Measurements from ENCODE around the gene PLEKHJ1.
"Not testable (repeated sequence)": the region's sequence is repeated elsewhere in the genome, so short reads cannot be mapped to it uniquely, and the experiment has no call there.

Gene PLEKHJ1

DNA sequence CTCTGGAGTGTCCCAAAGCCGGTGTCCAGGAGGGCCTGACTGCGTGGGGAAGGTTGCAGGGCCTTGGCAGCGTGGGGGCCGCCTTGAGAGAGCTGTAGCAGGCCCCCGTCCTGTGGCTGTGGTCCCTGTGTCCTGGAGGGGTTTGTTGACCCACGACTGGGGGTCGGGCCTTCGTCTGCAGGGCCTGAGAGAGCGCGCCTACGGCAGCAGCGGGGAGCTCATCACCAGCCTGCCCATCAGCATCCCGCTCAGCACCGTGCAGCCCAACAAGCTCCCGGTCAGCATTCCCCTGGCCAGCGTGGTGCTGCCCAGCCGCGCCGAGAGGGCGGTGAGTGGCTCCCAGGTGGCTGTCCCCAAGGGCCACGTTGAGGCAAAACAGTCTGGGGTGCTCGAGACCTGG is 18.5 kb downstream of the PLEKHJ1 start:
- DNase-seq: no peak

DNA sequence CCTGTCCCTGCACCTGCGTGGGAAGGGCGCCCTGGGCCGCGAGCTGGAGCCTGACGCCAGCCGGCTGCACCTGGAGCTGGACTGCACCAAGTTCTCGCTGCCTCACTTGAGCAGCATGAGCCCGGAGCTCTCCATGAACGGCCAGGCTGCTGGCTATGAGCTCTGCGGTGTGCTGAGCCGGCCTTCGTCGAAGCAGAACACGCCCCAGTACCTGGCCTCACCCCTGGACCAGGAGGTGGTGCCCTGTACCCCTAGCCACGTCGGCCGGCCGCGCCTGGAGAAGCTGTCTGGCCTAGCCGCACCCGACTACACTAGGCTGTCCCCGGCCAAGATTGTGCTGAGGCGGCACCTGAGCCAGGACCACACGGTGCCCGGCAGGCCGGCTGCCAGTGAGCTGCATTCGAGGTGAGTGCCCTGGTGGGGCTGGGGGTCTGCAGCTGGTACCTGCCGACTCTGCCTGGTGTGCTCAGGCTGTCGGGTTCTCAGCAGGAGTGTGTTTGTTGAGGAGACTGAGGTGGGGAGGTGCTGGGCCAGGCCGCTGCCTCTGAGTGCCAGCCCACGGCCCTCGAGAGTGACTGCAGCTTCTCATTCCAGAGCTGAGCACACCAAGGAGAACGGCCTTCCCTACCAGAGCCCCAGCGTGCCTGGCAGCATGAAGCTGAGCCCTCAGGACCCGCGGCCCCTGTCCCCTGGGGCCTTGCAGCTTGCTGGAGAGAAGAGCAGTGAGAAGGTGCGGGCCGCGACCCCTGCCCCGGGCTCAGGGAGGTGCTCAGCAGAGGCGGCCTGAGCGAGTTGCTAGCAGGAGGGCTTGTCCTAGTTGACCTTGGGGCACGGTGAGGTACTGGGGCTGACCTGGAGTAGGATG is 19.5 kb downstream of the PLEKHJ1 start:
- no peak for DNase-seq

DNA sequence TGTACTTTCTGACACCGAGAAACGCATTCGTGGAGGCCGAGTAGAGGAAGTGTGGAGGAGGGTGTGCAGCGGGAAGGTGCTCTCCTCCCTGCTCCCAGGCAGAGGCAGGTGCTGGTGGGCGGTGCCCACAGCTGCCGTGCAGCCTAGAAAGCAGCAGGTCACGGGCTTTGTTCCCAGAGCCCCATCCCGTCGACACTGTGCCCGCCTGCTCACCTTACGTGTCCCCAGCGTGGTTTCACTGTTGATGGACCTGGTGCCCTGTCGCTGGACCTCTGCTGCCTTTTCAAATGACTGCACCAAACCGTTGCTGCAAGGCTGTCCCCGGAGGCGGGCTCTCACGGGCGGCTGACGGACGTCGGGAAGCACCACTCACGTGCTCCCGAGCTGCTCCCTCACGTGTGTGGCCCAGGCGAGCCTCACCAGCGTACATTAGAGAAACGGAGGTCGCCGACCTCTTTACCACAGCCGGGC is 20.8 kb downstream of the PLEKHJ1 start:
- DNase-seq: no peak

DNA sequence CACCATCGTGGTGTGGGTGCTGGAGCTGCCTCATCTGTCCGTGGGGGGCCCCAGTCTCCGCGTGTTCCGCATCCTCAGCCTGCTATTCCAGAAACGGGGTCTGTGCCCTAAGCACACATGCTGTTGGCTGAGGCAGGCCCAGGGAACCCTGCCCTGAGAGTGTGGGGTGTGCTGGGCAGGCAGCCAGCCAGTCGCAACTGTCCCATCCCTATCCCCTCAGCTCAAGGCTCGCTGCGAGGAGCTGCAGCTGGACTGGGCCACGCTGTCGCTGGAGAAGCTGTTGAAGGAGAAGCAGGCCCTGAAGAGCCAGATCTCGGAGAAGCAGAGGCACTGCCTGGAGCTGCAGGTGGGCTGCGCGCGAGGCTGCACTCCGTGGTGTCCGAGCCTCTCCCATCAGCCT is 21.9 kb downstream of the PLEKHJ1 start:
- no peak for DNase-seq

DNA sequence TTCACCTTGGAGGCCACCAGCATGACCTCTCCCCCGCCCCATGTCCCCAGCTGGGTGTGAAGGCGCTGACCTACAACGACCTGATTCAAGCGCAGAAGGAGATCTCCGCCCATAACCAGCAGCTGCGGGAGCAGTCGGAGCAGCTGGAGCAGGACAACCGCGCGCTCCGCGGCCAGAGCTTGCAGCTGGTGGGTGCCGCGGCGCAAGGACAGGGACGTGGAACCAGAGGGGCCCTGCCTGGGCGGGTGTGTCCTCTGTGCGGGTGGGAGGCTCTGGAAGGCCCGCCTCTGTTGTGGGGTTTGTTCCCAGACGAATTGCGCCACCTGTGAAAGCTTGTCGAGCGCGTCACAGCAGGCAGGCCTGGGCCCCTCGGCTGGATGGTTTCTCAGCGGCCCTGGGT is 22.3 kb downstream of the PLEKHJ1 start:
- DNase-seq: no peak

DNA sequence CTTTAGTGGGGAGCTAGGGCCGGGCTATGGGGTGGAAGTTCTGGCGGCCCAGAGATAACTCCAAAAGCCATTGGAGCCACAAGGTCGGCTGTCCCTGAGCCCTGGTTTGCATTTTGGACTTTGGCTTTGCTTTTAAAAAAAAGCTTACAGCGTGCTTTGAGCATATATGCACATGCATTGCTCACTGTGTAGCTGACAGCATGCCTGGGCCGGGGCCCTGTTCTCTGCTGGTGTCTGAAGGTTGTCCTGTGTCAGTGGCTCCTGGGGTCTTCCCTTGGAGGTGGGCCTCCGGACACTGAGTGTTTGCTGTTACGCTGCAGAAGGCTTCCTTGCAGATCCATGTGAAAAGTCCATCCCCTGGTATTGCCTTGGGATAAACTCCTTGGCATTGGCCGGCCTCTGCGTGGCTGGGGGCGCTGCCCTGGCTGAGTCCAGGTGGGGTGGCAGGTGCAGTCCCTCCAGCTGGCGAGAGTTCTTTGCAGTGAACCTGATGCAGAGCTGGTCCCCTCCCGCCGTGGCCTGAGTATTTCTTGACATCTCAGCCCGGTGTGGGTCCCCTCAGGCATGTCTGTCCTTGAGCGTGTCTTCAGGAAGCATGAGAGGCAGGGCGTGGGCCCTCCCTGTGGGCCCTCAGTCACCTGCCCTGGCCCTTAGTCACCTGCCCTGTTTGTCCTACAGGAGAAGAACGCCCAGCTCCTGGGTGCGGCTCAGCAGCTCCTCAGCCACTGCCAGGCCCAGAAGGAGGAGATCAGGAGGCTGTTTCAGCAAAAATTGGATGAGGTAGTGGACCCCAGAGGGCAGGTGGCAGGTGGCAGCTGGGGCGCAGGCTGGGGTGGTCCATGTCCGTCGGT is 23.0 kb downstream of the PLEKHJ1 start:
- DNase-seq: no peak

DNA sequence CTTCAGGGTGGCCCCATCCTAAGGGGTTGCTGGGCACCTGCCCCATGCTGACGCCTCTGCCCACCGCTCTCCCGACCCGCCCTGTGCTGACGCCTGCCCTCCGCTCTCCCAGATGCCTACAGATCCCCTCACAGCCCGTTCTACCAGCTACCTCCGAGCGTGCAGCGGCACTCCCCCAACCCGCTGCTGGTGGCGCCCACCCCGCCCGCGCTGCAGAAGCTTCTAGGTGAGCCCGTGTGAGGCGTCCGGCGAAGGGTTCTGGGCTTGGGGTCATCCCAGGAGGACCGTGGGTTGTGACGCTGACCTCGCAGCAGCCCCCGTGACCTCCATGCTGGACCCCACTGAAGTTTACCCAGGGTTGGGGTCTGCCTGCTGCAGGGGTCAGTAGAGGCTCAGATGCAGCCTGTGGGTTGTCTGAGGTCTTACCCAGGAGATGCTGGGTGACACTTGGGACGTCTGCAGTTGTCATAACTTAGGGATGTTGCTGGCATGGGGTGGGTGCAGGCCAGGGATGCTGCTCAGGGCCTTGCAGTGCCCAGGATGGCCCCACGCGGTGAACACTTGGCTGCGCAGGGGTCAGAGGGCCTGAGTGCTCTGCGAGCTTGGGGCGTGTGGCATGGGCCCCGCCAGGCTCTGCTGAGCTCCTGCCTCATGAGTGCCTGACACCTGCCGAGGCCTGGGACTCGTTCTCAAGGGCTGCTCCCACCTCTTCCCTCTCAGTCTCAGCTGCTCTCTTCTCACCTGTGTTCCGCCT is 25.0 kb downstream of the PLEKHJ1 start:
- no peak for DNase-seq

DNA sequence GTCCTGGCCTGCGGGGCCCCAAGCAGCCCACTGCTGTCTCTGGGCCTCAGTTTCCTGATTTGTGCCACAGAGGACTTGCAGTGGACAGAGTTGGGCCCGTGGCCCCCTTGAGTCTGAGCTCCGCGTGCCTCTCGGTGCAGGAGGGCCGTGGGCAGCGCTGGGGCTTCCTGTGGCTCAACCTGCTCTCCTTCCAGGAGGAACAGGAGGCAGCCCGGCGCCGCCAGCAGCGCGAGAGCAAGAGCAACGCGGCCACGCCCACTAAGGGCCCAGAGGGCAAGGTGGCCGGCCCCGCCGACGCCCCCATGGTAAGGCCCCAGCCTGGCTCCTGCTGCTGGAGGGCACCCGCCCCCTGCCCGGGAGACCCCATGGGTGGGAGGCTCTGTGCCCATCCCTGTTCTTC is 25.9 kb downstream of the PLEKHJ1 start:
- DNase-seq: no peak

DNA sequence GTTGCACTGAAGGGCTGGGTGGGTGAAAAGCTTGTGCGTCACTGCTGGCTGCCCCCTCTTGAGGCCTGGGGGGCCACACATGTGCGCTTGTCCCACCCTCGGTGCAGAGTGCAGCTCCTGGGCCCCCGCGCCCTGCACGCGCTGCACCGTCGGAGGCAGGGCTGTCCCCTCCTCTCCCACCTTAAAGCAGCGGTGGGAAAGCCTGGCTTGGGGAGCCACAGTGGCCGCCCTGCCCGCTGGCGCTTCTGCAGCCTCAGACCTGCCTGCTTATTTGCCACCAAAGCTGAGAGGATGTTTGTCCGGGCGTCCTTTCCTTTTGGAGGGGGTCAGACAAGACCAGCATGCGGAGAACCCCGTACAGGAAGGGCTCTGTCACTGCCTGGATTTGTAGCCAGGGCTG is 26.7 kb downstream of the PLEKHJ1 start:
- no peak for DNase-seq

DNA sequence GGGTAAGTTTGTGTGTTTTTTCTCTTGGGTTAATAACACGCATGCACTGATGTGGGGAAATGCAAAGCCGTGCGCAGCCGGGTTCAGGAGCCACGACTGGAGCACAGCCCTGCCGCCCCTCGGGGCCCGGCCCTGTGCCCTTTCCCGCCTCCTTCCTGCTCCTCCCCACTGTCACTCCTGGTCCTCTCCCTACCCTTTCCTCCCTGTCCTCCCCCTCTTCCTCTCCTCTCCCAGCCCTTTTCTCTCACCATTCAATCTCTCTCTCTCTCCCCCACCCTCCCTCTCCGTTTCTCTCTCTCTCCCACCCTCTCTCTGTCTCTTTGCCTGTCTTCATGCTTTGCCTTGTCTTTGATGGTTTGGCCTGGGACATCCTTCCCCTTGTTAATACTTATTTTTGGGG is 27.2 kb downstream of the PLEKHJ1 start:
- DNase-seq: no peak

DNA sequence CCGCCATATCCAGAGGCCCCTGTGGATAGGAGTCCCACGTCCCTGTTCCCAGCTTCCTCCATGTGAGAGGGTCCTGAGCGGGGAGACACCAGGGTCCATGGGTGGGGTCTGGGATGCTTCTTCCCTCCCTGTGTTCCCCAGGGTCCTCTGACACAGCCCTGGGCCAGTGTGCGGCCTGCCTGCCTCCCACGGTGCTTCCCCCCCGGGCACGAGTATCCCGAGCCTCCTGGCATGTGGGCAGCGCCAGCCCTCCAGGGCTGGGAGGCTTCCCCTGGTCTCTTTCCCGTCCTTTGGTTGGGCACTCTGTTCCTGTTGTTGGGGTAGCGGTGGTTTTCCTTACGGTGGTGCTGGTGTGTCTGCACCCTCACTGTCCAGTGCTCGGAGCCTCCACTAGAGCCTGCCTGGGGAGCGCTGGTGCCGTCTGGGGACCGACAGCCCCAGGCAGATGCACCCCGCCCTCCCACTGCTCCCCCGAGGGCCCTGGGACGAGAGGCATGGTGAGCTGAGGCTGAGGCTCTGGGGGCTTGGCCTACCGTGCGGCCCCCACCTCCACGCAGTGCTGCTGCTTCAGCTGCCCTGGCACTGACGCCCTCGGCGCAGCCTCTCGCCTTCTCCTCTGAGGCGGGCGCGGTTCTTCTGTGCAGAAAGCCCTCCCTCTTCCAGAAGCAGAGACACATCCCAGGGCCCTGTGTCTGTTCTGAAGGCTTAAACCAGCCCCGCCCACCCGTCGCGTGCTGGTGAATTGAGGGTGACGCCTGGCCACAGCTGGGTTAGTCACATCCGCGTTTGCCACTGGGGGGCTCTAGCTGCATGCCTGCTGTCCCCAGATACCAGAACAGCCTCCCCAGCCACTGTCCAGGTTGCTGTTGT is 27.9 kb downstream of the PLEKHJ1 start:
- no peak for DNase-seq

DNA sequence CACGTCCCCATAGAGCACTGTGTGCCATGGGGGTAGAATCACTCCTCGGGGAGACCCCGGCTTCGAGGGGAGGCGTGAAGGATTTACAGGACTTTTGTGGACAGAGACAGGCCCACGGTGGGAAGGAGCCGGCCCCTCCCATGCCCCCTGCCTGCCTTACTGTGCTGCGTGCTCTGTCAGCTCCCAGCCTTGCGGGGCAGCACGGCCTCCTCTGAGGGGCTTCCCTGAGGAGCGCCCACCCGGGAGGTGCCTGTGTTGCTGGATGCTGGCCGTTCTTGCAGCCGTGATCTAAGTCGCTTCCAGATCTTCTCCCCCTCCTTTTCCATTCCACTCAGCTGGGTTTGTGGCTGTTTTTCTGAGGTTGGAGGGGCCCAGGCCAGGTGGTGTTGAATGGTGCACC is 29.1 kb downstream of the PLEKHJ1 start:
- no peak for DNase-seq

DNA sequence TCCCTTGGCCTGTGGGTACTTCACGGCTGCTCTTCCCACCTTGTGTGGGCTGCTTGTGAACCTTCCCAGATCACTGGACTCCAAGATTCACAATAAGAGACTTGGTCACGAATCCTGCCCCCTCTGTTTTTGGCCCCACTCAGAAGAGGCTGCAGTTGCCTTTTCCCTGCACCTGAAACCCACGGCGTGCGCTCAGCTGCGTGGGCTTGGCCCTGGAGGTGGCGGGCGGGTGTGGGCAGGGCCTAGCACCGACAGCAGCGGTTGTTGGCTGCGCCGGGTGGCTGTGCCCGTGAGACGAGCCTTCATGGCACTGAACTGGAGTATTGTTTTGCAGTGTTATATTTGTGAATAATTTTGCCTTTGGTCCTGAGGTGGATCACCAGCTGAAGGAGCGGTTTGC is 33.8 kb downstream of the PLEKHJ1 start:
- DNase-seq: no peak

DNA sequence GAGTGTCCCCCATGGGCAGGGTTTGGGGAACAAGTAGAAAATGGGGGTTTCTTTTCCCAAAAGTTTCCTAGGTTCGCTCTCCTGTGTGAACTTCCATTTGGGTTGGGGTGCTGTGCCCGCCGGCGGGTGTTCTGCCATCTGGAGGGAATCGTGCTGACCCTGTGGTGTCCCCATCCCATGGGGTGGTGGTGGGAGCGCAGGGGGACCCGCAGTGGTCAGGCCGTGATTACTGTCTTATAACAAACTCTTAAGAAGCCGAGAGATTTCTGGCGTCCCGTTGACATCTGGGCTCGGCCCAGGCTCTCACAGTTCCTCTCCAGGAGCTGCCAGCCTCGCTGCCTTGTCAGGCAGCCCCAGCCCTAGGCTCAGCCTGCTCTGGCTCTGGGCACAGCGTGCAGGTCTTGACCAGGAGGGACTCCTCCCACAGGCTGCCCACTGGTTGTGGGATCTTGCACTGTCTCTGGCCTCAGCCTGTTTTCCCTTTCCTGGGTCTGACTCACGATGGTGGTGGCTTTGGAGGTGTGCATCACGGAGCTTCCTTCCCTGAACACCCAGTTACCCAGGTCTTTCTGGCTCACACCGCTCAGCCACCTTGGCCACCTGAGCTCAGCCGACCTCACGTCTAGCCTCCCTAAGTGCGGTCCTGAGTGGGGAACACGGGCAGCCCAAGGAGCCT is 34.5 kb downstream of the PLEKHJ1 start:
- DNase-seq: no peak

DNA sequence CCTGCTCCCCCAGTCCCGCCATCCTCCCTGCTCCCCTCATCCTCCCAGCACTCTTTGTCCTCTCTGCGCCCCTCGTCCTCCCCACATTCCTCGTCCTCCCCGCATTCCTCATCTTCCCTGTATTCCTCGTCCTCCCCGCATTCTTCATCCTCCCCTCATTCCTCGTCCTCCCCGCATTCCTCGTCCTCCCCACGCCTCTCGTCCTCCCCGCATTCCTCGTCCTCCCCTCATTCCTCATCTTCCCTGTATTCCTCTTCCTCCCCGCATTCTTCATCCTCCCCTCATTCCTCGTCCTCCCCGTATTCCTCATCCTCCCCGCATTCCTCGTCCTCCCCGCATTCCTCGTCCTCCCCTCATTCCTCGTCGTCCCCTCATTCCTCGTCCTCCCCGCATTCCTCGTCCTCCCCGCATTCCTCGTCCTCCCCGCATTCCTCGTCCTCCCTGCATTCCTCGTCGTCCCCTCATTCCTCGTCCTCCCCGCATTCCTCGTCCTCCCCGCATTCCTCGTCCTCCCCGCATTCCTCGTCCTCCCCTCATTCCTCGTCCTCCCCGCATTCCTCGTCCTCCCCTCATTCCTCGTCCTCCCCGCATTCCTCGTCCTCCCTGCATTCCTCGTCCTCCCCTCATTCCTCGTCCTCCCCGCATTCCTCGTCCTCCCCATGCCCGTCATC is 35.4 kb downstream of the PLEKHJ1 start:
- not testable (repeated sequence) for DNase-seq

DNA sequence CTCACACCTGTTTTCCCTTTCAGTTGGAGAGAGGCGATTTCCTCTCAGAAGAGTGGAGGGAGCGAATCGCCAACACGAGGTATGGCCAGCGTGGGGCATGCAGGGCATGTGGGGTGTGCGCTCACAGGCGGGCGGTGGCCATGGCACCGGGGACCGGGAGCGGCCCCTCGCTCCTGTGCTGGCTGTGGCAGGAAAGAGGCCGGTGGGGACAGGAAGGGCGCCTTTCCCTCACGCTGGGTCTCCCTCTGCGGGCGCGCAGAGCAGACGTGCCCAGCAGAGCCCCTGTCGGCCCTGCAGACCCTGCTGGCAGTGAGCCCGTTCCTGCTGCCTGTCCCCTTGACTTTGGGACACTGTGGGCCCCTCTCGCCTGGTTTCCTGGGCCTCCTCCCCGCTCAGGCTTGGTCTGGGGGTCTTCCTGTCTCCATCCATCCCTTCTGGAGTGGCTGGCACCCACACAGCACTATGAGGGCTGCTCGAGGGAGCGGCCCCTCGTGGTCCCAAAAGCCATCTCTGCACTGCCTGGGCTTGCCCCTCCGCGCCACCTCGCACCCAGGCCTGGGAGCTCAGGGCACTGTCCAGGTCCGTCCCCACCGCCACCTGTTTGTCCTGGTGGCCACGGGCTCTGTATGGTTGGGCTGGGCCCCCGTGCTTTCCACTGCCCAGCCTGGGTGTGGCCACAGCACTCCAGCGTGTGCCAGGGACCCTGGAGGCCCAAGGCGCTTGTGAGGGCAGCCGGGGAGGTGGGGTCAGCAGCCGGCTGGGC is 36.1 kb downstream of the PLEKHJ1 start:
- DNase-seq: no peak

DNA sequence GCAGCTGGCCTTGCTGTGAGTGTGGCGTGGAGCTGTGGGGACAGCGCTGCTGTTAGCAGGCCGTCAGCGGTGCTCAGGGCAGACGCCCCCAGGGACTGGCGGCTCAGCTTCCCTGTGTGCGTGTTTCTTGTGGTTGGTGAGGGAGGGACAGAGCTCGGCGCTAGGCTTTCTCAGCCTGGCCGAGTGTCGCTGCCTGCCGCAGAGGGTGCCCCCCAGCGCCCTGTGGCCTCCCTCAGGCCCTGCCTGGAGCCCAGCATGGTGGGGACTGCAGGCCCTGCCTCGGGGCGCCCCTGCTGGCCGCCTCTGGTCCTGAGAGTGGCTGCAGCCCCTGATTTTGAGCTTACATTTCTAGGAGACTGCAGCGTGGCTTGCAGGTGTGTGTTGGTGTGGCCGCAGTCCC is 36.9 kb downstream of the PLEKHJ1 start:
- no peak for DNase-seq

DNA sequence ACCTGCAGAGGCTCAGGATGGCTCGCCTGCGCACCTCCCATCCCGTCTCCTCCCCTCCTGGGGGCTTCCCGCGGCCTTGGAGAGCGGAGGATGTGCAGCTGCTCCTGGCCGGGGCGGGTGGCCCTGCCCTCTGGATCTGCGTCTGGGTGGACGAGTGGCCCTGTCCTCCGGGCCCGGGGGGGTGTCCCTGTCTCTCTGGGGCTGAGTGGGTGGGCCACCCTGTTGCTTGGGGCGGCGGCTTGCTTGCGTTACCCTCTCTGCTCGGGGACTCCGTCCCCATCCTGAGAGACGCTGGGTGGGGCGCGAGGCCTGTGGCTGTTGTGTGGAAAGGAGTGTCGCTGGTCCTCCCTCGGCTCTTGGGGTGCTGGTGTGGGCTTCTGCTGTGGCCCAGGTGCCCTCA is 37.8 kb downstream of the PLEKHJ1 start:
- no peak for DNase-seq

DNA sequence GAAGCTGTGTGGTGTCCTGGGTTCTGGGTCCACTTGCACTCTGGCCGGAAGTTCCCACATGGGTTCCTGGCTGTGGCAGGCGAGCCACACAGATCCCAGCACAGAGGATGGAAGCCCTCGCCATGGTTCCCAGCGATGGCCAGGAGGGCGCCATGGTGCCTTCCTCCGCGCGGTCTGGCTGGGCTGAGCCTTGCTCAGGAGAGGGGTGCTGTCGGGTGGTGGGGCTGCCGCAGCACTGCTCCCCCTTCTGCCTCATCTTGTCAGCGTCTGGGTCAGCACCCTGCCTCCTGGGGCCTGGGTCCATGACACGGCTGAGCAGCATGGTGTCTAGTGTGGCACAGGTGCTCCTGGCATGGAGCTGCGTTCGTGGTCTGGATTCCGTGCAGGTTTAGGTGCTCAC is 38.9 kb downstream of the PLEKHJ1 start:
- DNase-seq: no peak

DNA sequence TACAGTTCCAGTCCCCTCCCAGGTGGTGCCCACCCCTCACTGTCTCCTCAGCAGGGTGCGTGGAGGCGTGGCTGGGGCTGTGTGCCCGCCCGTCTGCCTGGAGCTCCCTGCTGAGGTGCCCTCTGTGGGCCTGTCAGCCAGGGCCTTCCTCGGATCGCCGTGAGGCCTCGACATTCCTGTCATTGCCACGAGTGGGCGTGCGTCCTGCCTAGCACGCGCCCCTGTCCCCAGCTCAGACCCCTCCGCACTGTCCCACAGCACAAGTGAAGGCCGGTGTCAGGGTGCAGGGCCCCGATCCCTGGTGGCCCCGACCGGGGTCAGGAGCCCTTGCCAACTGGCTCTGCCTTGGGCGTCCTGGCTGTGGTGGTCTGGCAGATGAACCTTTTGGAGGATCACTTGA is 40.2 kb downstream of the PLEKHJ1 start:
- DNase-seq: no peak
